COR-L47 (cell line): ENCODE data around the gene PPIAL4G.
"Not testable (repeated sequence)": the region's sequence is repeated elsewhere in the genome, so short reads cannot be mapped to it uniquely, and the experiment has no call there.

Experiments used
- DNase-seq: peaks from one replicate; lab custom pipeline; 2025; lab: John Stamatoyannopoulos, UW

The PPIAL4G gene

DNA sequence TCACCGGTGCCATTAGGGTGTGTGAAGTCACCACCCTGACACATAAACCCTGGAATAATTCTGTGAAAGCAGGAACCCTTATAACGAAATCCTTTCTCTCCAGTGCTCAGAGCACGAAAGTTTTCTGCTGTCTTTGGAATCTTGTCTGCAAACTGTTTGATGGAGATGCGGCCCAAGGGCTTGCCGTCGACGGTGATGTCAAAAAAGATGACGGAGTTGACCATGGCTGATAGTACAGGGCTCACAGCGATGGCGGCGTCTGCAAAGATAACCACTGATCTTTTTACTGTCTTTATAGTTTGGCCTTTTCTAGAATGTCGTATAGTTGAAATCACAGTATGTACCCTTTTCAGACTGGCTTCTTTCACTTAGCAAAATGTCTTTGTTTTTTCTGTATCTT is at the start of gene PPIAL4G:
TSS of gene PPIAL4G (minus strand) at position 274 of the 400 bp plus-strand sequence. CDS start at position 224, 50 bp downstream.
- not testable (repeated sequence) for DNase-seq

- DNase-seq, result not testable (repeated sequence)
Observed at GRCh38 chr1:148532158-148532557, 49.1 kb upstream of the PPIAL4G start.

DNA sequence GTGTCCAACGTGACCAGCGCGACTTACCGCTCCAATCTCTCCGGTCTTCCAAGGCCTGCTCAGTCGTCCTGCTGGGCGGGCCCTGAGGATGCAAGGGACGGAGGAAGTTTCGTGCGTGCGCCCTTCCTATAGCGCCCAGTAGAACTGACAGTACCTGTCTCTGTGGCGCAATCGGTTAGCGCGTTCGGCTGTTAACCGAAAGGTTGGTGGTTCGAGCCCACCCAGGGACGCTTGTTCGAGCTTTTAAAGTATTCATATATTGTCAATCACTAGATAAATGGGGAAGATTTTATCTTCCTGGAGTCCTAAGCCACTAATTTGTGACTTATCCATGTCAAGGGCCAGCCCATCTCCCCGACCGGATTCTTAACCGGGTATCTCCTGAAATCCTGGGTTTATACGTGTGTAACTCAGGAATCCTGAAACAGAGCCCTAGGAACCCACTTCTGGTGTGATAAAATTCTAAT is 46.0 kb upstream of the PPIAL4G start:
- DNase-seq, result not testable (repeated sequence)

DNA sequence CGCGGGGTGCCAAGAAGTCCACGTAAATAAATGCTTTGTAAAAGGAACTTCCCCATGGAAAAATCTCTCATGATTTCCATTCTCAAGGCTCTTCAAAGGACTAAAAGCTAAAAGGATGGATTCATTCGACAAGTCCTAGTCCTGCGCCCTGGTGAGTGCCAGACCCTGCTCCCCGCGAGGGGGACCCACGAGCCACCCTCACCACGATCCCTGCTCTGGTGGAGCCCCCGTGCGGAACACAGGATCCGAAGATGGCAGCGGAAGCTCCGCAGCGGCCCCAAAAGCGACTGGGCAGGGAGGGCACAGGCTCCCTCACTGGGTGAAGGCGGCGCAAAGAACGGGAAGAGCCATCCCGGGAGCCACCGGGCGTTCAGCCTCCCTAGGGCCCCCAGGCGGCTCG is 45.5 kb upstream of the PPIAL4G start:
- DNase-seq, result not testable (repeated sequence)

DNA sequence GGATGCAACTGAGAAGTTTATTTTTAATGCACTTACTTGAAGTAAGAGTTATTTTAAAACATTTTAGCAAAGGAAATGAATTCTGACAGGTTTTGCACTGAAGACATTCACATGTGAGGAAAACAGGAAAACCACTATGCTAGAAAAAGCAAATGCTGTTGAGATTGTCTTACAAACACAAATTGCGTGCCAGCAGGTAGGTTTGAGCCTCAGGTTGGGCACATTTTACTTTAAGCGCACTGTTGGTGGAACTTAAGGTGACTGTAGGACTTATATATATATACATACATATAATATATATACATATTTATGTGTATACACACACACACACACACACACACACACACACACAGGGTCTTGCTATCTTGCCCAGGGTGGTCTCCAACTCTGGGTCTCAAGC is 43.5 kb upstream of the PPIAL4G start:
- not testable (repeated sequence) for DNase-seq

DNA sequence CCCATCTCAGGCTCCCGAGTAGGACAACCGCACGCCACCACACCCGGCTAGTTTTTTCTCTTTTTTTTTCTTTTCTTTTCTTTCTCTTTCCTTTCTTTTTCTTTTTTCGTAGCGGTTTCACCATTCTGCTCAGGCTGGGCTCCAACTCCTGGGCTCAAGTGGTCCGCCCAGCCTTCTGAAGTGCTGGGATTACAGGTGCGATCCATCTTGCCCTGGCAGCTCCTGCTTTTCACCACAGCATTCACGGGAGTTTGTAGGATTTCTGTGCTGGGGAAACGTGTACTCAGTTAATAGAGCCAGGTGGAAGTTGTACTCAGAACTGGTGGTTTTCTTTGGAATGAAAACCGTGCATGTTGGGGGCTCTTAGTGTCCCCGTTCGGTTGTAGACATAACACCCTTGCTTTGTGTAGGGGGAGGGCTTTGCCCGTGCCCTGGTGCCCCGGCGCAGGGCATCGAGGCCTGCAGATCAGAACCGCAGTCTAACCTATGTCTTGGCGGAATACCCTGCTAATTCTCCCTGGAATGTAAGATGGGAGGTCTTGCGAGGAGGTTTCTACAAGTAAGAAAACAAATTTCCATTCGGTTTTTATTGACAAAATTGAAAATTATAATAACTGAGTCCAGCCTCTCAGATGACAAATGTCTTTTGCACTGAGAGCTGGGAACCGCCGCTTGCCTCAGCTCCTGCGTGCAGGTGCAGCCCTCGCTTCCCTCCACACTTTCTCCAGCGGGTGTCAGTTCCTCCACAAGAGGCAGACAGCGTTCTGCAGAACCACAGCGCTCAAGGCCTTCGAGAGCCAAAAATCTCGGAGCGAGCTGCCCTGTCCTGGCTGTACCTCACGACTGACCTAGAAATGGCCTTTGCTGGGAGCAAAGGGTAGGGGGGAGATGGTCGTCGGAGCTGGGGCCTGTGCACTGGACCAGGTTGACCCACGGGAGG is 40.4 kb upstream of the PPIAL4G start:
- DNase-seq, result not testable (repeated sequence)

DNA sequence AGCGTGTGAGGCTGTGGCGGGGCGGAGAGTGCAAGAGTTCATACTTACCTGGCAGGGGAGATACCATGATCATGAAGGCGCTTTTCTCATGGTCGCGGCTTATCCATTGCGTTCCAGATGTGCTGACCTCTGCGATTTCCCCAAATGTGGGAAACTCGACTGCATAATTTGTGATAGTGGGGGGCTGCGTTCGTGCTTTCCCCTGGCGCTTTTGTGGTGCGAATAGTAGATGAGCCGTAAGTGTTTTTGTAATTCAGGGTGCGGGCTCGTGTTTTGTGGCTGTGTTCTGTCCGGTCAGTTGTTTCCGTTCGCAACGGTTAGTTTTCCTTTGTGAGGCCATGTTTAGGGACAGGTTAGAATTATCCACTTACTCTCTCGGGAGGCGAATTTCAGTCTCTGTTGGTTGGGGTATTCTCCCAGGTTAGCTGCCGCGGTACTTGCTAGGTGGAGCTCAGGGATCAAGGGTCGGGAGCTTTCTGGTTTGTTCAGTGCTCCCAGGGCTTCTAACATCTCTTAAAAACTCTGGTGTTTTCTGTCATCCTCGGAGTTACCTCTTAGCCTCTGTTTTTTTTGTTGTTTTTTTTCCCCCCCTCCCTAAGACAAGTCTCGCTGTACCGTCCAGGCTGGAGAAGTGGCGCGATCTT is 39.6 kb upstream of the PPIAL4G start:
- not testable (repeated sequence) for DNase-seq

GRCh38 chr1:148522072-148522471 is 39.0 kb upstream of the PPIAL4G start:
- not testable (repeated sequence) for DNase-seq

- DNase-seq, result not testable (repeated sequence)
Observed at GRCh38 chr1:148514310-148514709, 31.2 kb upstream of the PPIAL4G start.

GRCh38 chr1:148512571-148513184 is 29.6 kb upstream of the PPIAL4G start:
- DNase-seq, result not testable (repeated sequence)

- DNase-seq, result not testable (repeated sequence)
Observed at GRCh38 chr1:148493933-148494332, 10.8 kb upstream of the PPIAL4G start.

DNA sequence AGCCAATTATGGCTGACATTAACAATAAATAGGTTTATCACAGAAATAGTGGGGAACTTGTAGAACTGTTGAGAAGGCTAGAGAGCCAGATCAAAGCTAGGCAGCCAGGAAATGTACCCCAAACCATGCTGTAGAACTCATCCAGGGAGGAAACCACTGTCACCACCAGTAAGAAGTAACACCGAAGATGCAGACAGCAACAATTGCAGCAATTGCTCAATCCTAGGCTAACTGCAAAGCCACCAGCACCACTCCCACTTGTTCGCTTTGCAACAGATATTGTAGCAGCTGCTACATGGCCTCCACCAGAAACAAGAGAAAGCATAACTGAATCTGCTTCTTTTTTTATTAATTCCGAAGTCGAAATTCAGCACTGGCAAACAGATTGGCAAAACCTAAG is 2.0 kb downstream of the PPIAL4G start:
- DNase-seq, result not testable (repeated sequence)

GRCh38 chr1:148459694-148460093 is 23.4 kb downstream of the PPIAL4G start:
- DNase-seq, result not testable (repeated sequence)

GRCh38 chr1:148458901-148459581 is 24.1 kb downstream of the PPIAL4G start:
- not testable (repeated sequence) for DNase-seq

- DNase-seq, result not testable (repeated sequence)
Observed at GRCh38 chr1:148458398-148458797, 24.7 kb downstream of the PPIAL4G start.

GRCh38 chr1:148452845-148453244 is 30.3 kb downstream of the PPIAL4G start:
- not testable (repeated sequence) for DNase-seq

GRCh38 chr1:148439654-148440325 is 43.3 kb downstream of the PPIAL4G start:
- not testable (repeated sequence) for DNase-seq

DNA sequence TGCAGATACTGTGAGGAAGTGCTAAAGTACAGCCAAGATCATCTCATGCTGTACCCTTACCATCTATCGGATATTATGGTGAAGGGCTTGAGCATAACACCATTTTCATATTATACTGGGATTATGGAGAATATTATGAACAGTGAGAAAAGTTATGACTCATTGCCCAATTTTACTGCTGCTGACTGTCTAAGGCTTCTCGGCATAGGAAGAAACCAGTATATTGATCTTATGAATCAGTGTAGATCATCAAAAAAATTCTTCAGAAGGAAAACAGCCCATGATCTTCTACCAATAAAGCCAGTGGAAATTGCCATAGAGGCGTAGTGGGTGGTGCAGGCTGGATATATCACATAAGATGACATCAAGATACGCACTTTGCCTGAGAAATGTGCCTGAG is 47.7 kb downstream of the PPIAL4G start:
- DNase-seq, result no peak

- DNase-seq, result no peak
Observed at GRCh38 chr1:148434832-148435231, 48.3 kb downstream of the PPIAL4G start.

- DNase-seq, result not testable (repeated sequence)
Observed at GRCh38 chr1:148432916-148433317, 50.2 kb downstream of the PPIAL4G start.
